SU-DHL-6 (cell line): Measurements from ENCODE around the gene SLC16A6.
"Not testable (repeated sequence)": the region's sequence is repeated elsewhere in the genome, so short reads cannot be mapped to it uniquely, and the experiment has no call there.

Source experiments
- CTCF ChIP-seq: fragments of 200-600 bp; sonication (generic); IDR thresholded peaks from one replicate; pipeline ENCODE4 v1.5.1; 2017; ENCODE audit warnings: antibody characterized with exemption, mild to moderate bottlenecking, low read length, moderate library complexity; ENCODE audit not compliant: insufficient read depth, poor library complexity, severe bottlenecking
- EZH2phosphoT487 ChIP-seq: fragments of 200-600 bp; sonication (generic), shearing (Covaris generic); conservative IDR thresholded peaks from 2 replicates; pipeline ENCODE4 v1.6.1; 2018; ENCODE audit warnings: mild to moderate bottlenecking, antibody characterized with exemption, low read length, moderate library complexity, mixed read lengths

- TF ChIP-seq CTCF, EZH2phosphoT487: not testable (repeated sequence)
Observed at GRCh38 chr17:68262467-68262866, 28.5 kb downstream of the SLC16A6 start.
